Mesodermal cell (in vitro differentiated cells): ENCODE results near the gene RBMS2.

Experiments used
- H3K27ac ChIP-seq: 2 replicates; pipeline ENCODE4 v1.7.0; 2013; ENCODE audit warnings: mild to moderate bottlenecking, low read depth, low read length, moderate library complexity; ENCODE audit not compliant: severe bottlenecking
- H3K36me3 ChIP-seq: 2 replicates; pipeline ENCODE4 v1.7.1; 2013; ENCODE audit warnings: mild to moderate bottlenecking, low read length, moderate library complexity; ENCODE audit not compliant: control insufficient read depth, insufficient read depth
- H3K4me1 ChIP-seq: one replicate; pipeline ENCODE4 v1.7.1; 2013; ENCODE audit warnings: mild to moderate bottlenecking, low read length; ENCODE audit not compliant: insufficient read depth, control insufficient read depth, poor library complexity, severe bottlenecking
- H3K4me3 ChIP-seq: 2 replicates; pipeline ENCODE4 v1.7.0; 2013; ENCODE audit warnings: low read length, control low read depth, mild to moderate bottlenecking; ENCODE audit not compliant: insufficient read depth, poor library complexity, severe bottlenecking; ENCODE audit errors: extremely low read depth
- H3K9me3 ChIP-seq: 2 replicates; pipeline ENCODE4 v1.7.1; 2013; ENCODE audit warnings: mild to moderate bottlenecking, low read length, moderate library complexity; ENCODE audit not compliant: control insufficient read depth
- WGBS, 2 experiments: methylation state at CpG; one replicate each; pipeline ENCODE4 v1.1.5; 2013; ENCODE audit warnings: missing lambda C conversion rate in 2 of 2; ENCODE audit not compliant: insufficient coverage in 2 of 2; 5-methylcytosine and 5-hydroxymethylcytosine counted together

Gene RBMS2

GRCh38 chr12:56601503-56601902, 79.9 kb downstream of the RBMS2 start:
- Histone ChIP-seq H3K4me3 (no peak overlapping the region), H3K9me3 (no peaks in the 10 kb centered on the region), H3K27ac (no peak overlapping the region), H3K4me1 (peaks cover 6% of the 10 kb centered on the region), H3K36me3 (peaks cover 99% of the 10 kb centered on the region)
- WGBS, 2 experiments = 80 to 85% methylated on average over 2 to 3 of the region's 3 CpGs

DNA sequence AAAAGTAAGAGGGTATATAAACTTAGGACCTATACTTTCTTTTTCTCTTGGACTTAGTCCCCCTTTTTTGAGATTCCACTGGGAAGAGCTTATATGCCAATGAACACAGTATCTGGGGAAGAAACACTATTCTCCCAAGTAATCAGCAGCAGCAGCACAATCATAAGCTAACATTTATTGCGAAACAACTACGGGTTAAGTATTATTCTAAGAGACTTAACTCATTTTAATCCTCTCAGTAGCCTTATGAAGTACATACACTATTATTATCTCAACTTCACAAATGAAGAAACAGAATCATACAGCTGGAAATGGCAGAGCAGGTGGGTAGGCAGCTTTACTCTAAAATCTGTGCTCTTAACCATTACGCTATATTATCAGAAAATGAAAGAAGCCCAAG, 80.6 kb downstream of the RBMS2 start:
- peaks cover 100% of the 10 kb centered on the region for H3K36me3 ChIP-seq
- no peak overlapping the region for H3K27ac ChIP-seq
- no peaks in the 10 kb centered on the region for H3K9me3 ChIP-seq
- H3K4me1 ChIP-seq = no peaks in the 10 kb centered on the region
- no peak overlapping the region for H3K4me3 ChIP-seq
- 100% methylated on average over 2 of the region's 3 CpGs; no CpG with 5 or more reads in 1 of the 2 experiments for WGBS, 2 experiments

DNA sequence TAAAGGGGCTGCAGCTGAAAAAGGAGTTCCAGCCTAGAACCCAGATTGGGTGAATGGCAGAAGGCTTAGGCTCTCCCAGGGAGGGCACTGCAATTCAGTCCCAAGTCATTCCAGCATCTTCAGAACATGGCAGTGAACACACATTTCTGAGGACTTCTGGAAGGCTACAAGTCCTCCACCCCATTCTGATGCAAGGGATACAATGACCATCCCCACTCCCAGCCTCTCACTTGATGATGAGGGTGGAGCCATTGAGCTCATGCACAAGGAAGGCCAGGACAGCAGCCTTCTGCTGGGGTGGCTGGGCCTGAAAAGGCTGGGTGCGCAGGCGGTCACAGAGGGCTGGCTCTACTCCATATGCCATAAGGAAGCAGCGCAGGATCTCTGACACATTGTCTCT, 82.7 kb downstream of the RBMS2 start:
- H3K9me3 ChIP-seq = no peaks in the 10 kb centered on the region
- H3K4me1 ChIP-seq = no peaks in the 10 kb centered on the region
- H3K4me3 ChIP-seq = no peak overlapping the region
- H3K27ac ChIP-seq = no peak overlapping the region
- H3K36me3 ChIP-seq = peaks cover 91% of the 10 kb centered on the region
- WGBS, 2 experiments = 100% methylated on average over 2 of the region's 3 CpGs; no CpG with 5 or more reads in 1 of the 2 experiments

GRCh38 chr12:56614627-56615026, 93.0 kb downstream of the RBMS2 start:
- Histone ChIP-seq H3K4me1 (no peaks in the 10 kb centered on the region), H3K9me3 (no peaks in the 10 kb centered on the region), H3K36me3 (peaks cover 98% of the 10 kb centered on the region), H3K4me3 (no peak overlapping the region), H3K27ac (no peak overlapping the region)
- 93 to 96% methylated on average over 8 of the region's 8 CpGs for WGBS, 2 experiments

DNA sequence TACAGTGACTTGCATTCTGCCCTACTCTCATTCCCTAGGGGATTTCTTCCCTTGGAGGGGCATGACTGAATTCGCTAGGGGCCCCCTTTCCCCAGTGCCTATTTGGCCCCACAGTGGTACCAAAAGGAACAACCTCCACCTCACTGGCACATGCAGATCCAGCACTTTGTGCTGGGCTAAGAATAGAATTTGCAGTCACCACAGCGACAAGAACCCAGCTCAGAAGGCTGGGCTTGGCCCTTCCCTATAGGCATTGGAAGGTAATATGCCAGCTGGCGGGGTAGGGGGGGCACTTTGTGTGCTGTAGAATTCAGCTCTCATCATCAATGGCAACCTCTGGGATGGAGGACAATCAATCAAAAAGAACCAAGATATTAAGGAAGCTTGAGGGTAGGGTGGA, 94.6 kb downstream of the RBMS2 start:
- no peaks in the 10 kb centered on the region for H3K4me1 ChIP-seq
- 100% methylated on average over 2 of the region's 3 CpGs for WGBS, 2 experiments
- no peaks in the 10 kb centered on the region for H3K9me3 ChIP-seq
- H3K36me3 ChIP-seq = peaks cover 98% of the 10 kb centered on the region
- H3K4me3 ChIP-seq = no peak overlapping the region
- no peak overlapping the region for H3K27ac ChIP-seq

- Histone ChIP-seq H3K4me3 (no peak overlapping the region), H3K4me1 (no peaks in the 10 kb centered on the region), H3K36me3 (peaks cover 97% of the 10 kb centered on the region), H3K27ac (no peak overlapping the region), H3K9me3 (no peaks in the 10 kb centered on the region)
These were observed 95.3 kb downstream of the RBMS2 start for GRCh38 chr12:56616925-56617324.

GRCh38 chr12:56622535-56622934, 100.9 kb downstream of the RBMS2 start:
- H3K9me3 ChIP-seq = no peaks in the 10 kb centered on the region
- no peak overlapping the region for H3K4me3 ChIP-seq
- H3K36me3 ChIP-seq = peaks cover 89% of the 10 kb centered on the region
- 100% methylated on average over 1 of the region's 1 CpG; no CpG with 5 or more reads in 1 of the 2 experiments for WGBS, 2 experiments
- H3K4me1 ChIP-seq = peaks cover 2% of the 10 kb centered on the region
- no peak overlapping the region for H3K27ac ChIP-seq

DNA sequence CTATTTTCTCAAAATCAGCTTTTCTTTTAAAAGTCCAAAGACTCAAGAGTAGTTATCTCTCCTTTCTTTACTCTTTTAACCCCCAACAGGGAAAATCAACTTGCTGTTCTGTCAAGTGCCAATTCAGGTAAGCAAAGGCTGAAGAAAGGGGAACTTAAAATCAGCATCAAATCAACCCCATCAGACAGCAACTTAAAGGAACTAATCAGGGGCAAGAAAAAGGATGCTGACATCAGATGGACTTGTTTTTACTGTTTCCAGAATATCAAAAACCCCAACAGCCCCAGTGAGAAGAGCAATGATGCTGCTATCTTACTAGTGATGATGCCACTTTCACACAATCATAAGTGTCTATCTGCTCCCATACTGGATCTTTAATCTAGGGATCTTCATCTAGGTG, 105.1 kb downstream of the RBMS2 start:
- peaks cover 20% of the 10 kb centered on the region for H3K4me1 ChIP-seq
- no peak overlapping the region for H3K27ac ChIP-seq
- H3K36me3 ChIP-seq = peaks cover 58% of the 10 kb centered on the region
- H3K9me3 ChIP-seq = no peaks in the 10 kb centered on the region
- H3K4me3 ChIP-seq = no peak overlapping the region

DNA sequence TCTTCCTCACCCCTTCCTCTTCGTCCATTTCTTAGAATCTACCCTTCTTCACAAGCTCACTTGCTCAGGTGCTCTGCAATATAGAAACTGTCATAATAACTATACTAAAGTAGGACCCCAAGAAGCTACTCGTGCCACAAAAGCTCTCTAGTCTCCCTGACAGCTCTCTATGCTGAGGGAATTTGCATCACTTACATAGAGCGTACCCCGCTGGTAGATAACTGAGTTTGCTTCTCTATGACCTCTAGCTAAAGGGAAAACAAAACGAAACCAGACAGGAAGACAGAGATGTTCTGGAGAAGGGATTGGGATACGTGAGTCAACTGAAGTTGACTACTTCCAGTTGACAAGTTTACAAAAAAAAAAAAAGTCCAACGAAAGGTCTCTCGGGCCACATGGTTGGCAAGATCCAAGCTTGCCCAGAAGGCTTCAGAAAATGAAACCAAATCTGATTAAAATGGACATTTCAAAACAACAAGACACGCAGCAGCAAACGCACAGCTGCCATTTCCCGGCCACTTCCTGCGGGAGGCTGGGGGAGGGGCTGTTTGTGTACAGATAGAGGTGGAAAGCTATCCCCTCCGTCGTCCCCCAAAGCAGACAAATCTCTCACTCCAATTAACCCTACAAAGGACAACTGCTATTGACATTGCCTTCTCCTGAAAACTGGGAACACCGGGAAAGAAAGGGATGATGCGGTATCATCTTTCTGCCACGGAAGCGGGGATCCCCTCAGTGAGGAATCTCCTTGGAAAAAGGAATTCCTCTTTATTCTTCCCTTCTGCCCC, 107.2 kb downstream of the RBMS2 start:
- no peaks in the 10 kb centered on the region for H3K9me3 ChIP-seq
- H3K36me3 ChIP-seq = peaks cover 41% of the 10 kb centered on the region
- peaks cover 39% of the 10 kb centered on the region for H3K4me1 ChIP-seq
- peak overlapping the region; percentile 98 for H3K4me3 ChIP-seq
- 2 to 5% methylated on average over 4 to 7 of the region's 18 CpGs for WGBS, 2 experiments
- peak overlapping the region; percentile 78 for H3K27ac ChIP-seq

DNA sequence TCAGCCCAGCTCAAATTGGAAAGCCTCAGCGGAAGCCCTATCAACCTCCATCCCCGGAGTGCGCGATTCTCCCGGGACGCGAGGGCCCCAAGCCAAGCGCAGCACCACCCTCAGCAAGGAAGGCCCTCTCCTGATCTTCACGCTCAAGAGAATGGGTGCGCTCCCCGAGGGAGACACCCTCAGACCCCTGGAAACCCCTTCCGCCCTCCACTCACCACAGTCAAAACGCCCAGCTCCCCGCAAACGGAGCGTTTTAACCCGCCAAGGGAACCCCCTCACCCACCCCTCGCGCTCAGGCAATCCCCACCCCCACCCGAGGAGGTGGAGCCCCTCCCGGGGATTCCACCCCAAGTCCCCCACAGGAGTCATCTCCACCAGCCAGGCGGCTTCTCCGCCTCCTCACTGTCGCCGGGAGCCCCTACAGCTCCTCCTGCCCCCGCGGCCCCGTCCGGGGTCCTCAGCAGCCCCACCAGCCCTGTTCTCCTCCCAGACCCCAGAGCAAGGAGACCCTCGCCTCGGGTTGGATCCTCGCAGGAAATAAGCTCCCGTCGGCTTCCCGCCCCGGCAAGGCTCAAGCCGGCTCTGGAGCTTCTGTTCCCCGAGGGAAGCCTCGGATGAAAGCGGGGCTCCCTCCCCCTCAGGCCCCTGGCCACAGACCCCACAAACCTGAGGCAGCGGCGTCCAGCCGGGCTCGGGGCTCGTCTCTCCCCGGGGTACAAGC, 108.0 kb downstream of the RBMS2 start:
- Histone ChIP-seq H3K36me3 (peaks cover 34% of the 10 kb centered on the region), H3K4me3 (peak overlapping the region; percentile 98), H3K27ac (peak overlapping the region; percentile 78), H3K4me1 (peaks cover 39% of the 10 kb centered on the region), H3K9me3 (no peaks in the 10 kb centered on the region)
- WGBS, 2 experiments = 0% methylated on average over 27 to 32 of the region's 46 CpGs

DNA sequence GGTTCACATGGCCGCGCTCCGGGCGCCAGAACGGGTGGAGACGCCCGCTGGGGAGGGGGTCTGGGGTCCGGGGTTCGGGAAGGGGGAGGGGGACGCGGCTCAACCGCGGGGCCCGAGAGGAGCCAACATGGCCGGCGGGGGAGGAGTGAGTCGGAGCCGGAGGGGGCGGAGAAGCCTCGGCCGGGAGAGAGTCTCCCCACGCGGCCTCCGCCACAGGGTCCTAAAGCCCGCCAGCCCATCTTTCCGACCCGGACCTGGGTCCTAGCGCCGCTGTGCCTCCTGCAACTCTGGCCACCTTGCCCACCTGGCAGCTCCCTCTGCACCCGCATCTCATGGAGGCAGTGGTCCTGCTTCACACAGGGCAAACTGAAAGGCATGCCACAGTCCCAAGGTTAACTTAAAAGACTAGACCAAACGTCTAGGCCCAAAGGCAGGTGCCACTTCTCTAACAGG, 108.6 kb downstream of the RBMS2 start, which contains the start of gene BAZ2A:
Gene BAZ2A, minus strand, starts transcription at position 147 of the 453 bp plus-strand sequence. CDS start 12,796 bp downstream, outside the sequence.
- H3K27ac ChIP-seq = peak within 1 kb of the TSS; percentile 78
- peaks cover 39% of the 10 kb centered on the region for H3K4me1 ChIP-seq
- WGBS, 2 experiments = 1% methylated on average over 18 to 22 of the region's 31 CpGs

More for the DNA sequence above, 108.6 kb downstream of the RBMS2 start, which contains the start of gene BAZ2A:
- H3K36me3 ChIP-seq = peaks cover 29% of the 10 kb centered on the region
- H3K4me3 ChIP-seq = peak within 1 kb of the TSS; percentile 98
- no peaks in the 10 kb centered on the region for H3K9me3 ChIP-seq
